GM18502 (cell line): Measurements from ENCODE around the gene MEIOSIN.
A peak's percentile ranks its signal among the peaks of the same experiment; 100 is the strongest.
"Not testable (repeated sequence)": the region's sequence is repeated elsewhere in the genome, so short reads cannot be mapped to it uniquely, and the experiment has no call there.

Experiments used
- ATAC-seq: cut with Tn5 transposase; IDR thresholded peaks from one replicate; pipeline ENCODE4 v1.9.1; 2021; ENCODE audit warnings: mild to moderate bottlenecking; ENCODE audit not compliant: unreplicated experiment, poor library complexity

Gene MEIOSIN

GRCh38 chr19:45717983-45718650 is 15.1 kb upstream of the MEIOSIN start:
- no peak for ATAC-seq

DNA sequence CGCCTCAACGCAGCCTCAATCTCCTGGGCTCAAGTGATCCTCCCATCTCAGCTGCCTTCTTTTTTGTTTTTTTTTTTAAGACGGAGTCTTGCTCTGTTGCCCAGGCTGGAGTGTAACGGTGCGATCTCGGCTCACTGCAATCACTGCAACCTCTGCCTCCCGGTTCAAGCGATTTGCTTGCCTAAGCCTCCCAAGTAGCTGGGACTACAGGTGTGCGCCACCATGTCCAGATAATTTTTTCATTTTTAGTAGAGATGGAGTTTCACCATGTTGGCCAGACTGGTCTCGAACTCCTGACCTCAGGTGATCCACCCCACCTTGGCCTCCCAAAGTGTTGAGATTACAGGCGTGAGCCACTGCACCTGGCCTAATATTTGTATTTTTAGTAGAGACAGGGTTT is 13.2 kb upstream of the MEIOSIN start:
- not testable (repeated sequence) for ATAC-seq

GRCh38 chr19:45728683-45729082 is 4.6 kb upstream of the MEIOSIN start:
- not testable (repeated sequence) for ATAC-seq

GRCh38 chr19:45729800-45730290 is 3.4 kb upstream of the MEIOSIN start:
- ATAC-seq: no peak

GRCh38 chr19:45730368-45731288 is 2.6 kb upstream of the MEIOSIN start, which contains the start of gene FBXO46:
TSS of gene FBXO46 (minus strand) at chr19:45730896. CDS start at chr19:45713495, 17,401 bp downstream.
- ATAC-seq: peak; percentile 91

- ATAC-seq: no peak
These were observed 6.5 kb downstream of the MEIOSIN start for GRCh38 chr19:45739498-45740439.

DNA sequence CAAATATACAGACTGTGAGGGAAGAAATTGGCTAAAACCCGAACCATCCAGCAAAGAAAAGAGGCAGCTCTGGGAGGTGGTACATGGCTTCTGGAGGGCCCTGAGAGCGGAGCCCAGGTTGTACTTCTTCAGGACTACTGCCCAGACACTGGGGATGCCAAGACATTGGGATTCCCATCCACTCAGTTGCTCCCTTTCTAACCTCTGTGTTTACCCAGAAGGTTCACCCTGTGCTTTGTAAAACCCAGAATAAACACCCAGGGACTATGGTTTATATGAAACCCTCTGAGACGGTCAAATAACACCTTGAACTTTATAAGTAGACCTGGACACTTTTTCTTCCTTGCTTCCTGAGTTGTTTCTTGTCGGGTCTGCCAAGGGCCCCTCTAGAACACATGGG is 9.7 kb downstream of the MEIOSIN start:
- ATAC-seq: no peak

DNA sequence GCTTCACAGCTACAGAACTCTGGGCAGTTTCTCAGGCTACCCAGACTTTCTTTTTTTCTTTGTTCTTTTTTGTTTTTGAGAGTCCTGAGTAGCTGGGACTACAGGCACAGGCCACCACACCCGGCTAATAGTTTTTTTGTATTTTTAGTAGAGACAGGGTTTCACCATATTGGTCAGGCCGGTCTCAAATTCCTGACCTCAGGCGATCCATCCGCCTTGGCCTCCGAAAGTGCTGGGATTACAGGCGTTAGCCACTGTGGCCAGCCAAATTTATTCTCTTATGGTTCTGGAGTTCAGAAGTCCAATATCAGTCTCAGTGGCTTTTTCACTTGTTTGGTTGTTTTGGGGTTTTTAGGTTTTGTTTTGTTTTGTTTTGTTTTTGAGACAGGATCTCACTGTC is 12.4 kb downstream of the MEIOSIN start:
- ATAC-seq: no peak

GRCh38 chr19:45746866-45747265 is 13.6 kb downstream of the MEIOSIN start:
- ATAC-seq: no peak

DNA sequence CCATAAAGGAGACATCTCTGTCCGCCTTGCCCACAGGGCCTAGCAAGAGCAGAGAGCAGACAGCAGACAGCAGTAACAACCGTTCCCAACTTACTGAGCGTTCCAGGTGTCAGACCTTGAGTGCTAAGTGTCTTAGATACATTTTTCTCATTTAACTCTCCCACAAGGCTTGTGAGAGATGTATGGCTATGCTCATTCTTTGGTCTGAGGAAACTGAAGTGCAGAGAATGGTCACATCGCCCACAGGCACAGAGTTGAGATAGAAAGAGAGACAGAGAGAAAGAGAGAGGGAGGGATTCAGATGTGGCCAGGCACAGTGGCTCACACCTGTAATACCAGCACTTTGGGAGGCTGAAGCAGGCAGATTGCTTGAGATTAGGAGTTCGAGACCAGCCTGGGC is 14.3 kb downstream of the MEIOSIN start:
- no peak for ATAC-seq

GRCh38 chr19:45751483-45751882 is 18.2 kb downstream of the MEIOSIN start:
- not testable (repeated sequence) for ATAC-seq

DNA sequence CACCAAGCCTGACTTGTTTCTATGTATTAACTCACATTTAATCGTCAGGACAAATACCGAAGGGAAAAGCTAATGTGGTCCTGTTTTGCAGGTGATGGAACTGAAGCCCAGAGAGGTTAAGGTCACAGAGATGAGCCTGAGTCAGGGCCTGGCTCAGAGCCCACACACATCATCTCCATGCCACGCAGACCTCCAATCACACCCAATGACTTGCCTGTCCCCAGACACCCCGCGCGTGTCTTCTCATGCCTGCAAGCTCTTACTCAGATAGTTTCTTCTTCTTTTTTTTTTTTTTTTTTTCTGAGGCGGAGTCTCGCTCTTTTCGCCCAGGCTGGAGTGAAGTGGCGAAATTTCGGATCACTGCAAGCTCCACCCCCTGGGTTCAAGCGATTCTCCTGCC is 19.4 kb downstream of the MEIOSIN start:
- ATAC-seq: no peak

GRCh38 chr19:45753548-45753947 is 20.3 kb downstream of the MEIOSIN start:
- no peak for ATAC-seq

DNA sequence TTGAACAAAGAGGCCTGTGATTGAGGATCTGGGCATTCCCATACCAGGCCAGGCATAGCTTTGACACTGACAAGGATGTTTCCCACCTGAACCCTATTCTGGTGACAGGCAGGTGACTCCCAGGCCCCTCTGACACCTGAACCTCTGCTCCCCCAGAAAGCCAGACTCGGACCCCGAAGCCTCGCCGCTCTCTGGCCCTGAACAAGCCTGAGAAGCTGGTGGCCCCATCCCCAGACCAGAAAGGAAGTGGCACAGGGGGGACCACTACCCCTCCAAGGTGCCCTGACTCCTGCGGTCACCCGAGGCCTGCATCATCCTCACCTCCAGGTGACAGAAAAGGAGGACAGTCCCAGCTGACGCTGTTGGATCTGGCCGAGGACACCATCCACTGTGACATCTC is 21.1 kb downstream of the MEIOSIN start:
- no peak for ATAC-seq

DNA sequence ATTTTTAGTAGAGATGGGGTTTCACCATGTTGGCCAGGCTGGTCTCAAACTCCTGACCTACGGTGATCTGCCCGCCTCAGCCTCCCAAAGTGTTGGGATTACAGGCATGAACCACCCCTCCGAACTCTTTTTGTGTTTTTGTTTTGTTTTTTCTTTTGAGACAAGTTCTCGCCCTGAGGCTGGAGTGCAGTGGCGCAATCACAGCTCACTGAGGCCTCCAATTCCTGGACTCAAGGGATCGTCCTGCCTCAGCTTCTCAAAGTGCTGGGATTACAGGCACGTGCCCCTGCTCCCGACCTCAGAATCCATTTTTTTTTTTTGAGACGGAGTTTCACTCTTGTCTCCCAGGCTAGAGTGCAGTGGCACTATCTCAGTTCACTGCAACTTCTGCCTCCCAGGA is 24.5 kb downstream of the MEIOSIN start:
- ATAC-seq: no peak

GRCh38 chr19:45758921-45759320 is 25.7 kb downstream of the MEIOSIN start:
- ATAC-seq: no peak

- ATAC-seq: no peak
These were observed 28.5 kb downstream of the MEIOSIN start for GRCh38 chr19:45761714-45762113.

- no peak for ATAC-seq
These were observed 29.8 kb downstream of the MEIOSIN start for GRCh38 chr19:45762870-45763631.

DNA sequence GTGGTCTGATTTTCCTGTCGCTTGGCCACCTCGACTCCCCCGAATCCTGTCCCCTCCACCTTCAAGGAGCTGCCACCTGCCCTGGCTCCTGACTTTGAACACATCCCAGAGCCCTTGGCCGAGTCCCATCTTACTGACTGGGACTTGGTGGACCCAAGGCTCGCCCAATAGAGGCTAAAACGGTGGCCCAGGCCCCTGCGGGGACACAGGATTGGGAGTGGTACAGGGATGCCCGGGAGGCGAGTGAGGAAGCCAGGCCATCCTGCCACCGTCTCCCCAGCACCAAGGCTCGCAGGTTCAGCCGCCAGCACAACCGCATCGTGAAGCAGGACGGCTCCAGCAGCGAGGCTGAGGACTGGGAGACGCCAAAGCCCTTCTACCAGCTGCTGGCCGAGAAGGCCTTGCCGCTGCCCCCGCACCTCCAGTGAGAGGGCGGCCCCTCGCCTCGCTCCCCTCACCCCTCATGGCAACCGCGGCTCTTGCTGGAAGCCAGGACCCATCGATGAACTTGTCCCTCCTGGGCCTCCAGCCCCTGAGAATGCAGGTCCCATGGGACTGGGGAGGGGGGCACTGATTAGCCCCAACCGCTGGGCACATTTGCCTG is 30.6 kb downstream of the MEIOSIN start:
- no peak for ATAC-seq
